ENCODE results near the gene KIF27.
"Not testable (repeated sequence)": the region's sequence is repeated elsewhere in the genome, so short reads cannot be mapped to it uniquely, and the experiment has no call there.

- not testable (repeated sequence) for TF ChIP-seq CTCF, POLR2A (IDR thresholded peaks at IDR 0.05)
Observed at GRCh38 chr9:83815120-83815519, 106.1 kb downstream of the KIF27 start.
